HL-60 (cell line): ENCODE results near the gene SSTR5.

ENCODE experiments used
- GABPA ChIP-seq: IDR thresholded peaks from 2 replicates; pipeline ENCODE4 v1.6.1; 2012; ENCODE audit warnings: low read depth
- POLR2AphosphoS5 ChIP-seq: IDR thresholded peaks from 2 replicates; pipeline ENCODE4 v1.6.1; 2012; ENCODE audit warnings: low read depth
- TF ChIP-seq, protein P1 (sequence below): IDR thresholded peaks from one replicate; pipeline ENCODE4 v1.5.1; 2011; ENCODE audit warnings: low read length, control low read depth, inconsistent platforms; ENCODE audit not compliant: insufficient read depth
- TF ChIP-seq, protein P2 (sequence below): IDR thresholded peaks from 2 replicates; pipeline ENCODE4 v1.6.1; 2012; ENCODE audit warnings: low read depth; ENCODE audit not compliant: insufficient replicate concordance

DNA sequence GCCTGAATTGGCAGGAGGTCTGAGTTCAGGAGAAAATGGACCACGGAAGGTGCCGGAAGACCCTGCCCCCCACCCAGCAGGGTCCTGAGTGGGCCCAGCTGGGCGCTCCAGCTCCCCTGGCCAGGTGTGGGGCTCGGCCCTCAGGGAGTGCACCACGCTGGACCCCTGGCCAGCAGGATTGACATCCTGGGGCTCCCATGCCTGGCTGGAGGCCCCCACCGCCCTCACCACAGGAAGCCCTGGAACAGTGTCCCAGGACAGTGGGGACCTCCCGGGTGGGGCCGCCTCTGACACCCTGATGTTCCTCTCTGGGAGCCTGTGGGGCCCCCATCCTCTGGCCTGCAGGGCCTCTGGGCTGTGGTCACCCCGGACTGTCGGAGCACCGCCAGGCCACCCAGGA lies 52.2 kb downstream of the SSTR5 start:
- TF ChIP-seq GABPA = no peak
- TF ChIP-seq, protein P1, sequence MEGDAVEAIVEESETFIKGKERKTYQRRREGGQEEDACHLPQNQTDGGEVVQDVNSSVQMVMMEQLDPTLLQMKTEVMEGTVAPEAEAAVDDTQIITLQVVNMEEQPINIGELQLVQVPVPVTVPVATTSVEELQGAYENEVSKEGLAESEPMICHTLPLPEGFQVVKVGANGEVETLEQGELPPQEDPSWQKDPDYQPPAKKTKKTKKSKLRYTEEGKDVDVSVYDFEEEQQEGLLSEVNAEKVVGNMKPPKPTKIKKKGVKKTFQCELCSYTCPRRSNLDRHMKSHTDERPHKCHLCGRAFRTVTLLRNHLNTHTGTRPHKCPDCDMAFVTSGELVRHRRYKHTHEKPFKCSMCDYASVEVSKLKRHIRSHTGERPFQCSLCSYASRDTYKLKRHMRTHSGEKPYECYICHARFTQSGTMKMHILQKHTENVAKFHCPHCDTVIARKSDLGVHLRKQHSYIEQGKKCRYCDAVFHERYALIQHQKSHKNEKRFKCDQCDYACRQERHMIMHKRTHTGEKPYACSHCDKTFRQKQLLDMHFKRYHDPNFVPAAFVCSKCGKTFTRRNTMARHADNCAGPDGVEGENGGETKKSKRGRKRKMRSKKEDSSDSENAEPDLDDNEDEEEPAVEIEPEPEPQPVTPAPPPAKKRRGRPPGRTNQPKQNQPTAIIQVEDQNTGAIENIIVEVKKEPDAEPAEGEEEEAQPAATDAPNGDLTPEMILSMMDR = no peak
- TF ChIP-seq POLR2AphosphoS5 = no peak
- TF ChIP-seq, protein P2, sequence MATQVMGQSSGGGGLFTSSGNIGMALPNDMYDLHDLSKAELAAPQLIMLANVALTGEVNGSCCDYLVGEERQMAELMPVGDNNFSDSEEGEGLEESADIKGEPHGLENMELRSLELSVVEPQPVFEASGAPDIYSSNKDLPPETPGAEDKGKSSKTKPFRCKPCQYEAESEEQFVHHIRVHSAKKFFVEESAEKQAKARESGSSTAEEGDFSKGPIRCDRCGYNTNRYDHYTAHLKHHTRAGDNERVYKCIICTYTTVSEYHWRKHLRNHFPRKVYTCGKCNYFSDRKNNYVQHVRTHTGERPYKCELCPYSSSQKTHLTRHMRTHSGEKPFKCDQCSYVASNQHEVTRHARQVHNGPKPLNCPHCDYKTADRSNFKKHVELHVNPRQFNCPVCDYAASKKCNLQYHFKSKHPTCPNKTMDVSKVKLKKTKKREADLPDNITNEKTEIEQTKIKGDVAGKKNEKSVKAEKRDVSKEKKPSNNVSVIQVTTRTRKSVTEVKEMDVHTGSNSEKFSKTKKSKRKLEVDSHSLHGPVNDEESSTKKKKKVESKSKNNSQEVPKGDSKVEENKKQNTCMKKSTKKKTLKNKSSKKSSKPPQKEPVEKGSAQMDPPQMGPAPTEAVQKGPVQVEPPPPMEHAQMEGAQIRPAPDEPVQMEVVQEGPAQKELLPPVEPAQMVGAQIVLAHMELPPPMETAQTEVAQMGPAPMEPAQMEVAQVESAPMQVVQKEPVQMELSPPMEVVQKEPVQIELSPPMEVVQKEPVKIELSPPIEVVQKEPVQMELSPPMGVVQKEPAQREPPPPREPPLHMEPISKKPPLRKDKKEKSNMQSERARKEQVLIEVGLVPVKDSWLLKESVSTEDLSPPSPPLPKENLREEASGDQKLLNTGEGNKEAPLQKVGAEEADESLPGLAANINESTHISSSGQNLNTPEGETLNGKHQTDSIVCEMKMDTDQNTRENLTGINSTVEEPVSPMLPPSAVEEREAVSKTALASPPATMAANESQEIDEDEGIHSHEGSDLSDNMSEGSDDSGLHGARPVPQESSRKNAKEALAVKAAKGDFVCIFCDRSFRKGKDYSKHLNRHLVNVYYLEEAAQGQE = no peak
